ENCODE results near the gene ART4.

DNA sequence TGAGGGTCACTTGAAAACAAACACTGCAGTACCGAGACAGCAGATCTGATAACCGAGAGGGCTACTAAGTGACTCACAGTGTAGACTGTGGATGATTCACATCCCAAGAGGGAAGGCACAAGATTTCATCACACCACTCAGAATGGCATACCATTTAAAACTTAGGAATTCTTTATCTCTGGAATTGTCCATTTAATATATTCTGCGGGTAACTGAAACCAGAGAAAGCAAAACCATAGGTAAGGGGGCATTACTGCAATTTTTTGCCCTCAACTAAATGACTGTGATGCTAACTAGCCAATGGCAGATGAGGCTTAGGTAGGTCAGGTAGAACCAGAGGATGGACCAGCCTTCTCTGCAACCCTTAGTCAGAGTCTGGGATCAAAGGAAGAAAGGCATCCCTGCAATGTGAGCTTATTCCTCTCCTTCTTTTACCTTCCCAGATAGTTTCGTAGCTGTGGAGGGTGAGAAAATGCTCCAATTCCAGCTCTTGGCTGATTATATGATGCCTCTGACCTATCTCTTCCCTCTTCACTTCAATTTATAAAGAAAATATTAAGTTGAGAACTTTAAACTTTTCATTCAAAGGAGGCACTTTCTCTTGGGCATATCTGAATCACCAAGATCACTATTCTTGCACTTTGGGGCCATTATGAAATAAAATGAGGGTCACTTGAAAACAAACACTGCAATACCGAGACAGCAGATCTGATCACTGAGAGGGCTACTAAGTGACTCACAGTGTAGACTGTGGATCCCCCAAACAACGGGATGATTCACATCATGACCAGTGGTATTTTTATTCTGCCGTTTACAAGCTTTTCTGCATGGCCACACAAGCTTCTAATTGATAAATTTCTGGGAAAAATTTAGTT, 6.8 kb downstream of the ART4 start:
- TF ChIP-seq EZH2 (IDR thresholded peaks at IDR 0.05; ENCODE audit: insufficient read depth, low read length) (no peak), CTCF (IDR thresholded peaks at IDR 0.05; ENCODE audit: insufficient read depth, low read depth, low read length) (no peak)

Data from astrocyte (in vitro differentiated cells and primary cell).